Measurements from ENCODE around the gene DALRD3.

The DALRD3 gene

DNA sequence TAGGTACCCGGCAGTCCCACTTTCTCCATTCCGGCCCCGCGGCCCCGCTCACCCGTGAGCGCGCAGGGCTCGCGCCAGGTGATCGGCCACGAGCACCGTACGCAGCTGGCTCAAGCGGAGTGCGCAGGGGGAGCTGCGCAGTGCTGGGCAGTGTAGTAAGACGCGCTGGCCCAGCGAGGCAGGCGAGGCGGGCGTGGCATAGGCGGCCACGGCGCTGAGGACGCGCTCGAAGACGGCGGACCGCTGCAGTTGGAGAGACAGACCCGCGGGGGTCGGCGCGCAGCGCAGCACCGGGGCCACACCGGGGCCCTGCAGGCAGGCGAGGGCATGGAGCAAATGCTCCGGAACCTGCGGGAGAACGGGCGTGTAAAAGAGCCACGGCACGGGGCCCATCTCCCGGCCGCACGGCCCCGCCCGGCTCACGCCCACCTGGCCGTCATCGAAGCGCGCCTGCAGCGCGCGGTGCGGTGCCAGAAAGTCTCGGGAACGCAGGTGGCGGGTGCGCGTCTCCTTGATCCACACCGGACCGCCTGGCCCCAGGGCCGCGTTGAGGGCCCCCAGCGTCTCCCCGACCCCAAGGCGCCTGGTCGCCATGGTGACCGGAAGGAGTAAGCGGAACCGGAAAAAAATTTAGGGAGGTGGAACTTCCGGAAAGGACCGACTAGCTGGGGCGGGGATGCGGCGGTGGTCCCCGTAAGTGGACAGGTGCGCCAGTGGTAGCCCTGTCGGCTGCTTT, at the start of gene DALRD3:
Gene DALRD3 (minus strand): TSS at position 610 of the 736 bp plus-strand sequence. CDS start 16 bp downstream, at position 594.
- DNase-seq = peak; percentile 60 to 77

DNA sequence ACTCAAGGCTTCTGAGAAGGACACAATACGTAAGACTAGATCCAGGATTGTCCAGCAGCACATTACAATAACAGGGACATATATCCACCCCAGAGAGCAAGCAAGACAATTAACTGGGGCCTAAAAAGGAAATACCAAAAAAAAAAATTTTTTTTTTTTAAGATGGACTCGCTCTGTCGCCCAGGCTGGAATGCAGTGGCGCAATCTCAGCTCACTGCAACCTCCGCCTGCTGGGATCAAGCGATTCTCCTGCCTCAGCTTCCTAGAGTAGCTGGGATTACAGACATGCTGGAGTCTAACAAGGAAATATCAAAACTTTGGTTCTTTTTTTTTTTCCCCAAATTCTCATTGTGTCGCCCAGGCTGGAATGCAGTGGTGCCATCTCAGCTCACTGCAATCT, 39.6 kb upstream of the DALRD3 start:
- no peak for DNase-seq

DNA sequence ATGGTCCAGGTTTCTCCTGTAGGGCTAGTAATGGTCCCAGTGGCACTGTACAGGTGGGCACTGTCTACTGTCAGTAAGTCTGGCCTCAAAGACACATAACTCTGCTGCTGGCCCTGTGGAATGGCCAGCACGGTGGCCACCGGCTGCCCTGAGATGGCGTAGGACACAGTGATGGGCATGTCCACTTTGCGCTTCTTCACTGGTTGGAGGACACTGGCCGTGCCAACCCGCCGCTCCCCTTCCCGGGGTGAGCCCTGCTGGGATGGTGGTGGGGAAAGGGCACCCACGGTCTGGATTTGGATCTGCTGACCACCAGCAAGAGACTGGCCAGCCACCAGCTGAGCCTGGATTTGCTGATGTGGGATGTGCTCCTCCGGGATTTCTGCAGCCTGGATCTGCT, 38.9 kb upstream of the DALRD3 start:
- DNase-seq = no peak

- no peak for DNase-seq
These were observed 36.0 kb upstream of the DALRD3 start for GRCh38 chr3:49054344-49054862.

- DNase-seq = no peak
These were observed 35.2 kb upstream of the DALRD3 start for GRCh38 chr3:49053543-49053942.

GRCh38 chr3:49035281-49035680, 16.9 kb upstream of the DALRD3 start:
- no peak for DNase-seq

DNA sequence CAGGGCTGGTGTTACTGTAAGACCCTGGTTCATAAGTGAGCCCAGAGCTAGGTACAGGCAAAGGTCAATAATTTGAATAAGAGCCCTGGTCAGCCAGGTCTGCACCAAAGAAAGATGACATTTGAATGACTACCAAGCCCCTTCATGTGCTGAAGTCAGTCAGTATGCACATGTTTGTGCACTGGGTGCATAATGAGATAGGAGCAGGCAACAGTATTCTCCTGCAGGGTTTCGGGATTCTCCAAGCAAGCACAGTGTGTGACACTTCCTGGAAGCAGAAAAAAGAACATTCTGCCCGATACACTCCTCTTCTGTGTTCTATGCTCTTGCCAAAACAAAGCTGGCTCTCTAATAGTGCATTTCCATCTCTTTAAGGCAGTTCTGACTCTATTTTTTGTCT, 16.3 kb upstream of the DALRD3 start:
- DNase-seq = no peak

GRCh38 chr3:49032646-49033304, 14.4 kb upstream of the DALRD3 start:
- no peak for DNase-seq

DNA sequence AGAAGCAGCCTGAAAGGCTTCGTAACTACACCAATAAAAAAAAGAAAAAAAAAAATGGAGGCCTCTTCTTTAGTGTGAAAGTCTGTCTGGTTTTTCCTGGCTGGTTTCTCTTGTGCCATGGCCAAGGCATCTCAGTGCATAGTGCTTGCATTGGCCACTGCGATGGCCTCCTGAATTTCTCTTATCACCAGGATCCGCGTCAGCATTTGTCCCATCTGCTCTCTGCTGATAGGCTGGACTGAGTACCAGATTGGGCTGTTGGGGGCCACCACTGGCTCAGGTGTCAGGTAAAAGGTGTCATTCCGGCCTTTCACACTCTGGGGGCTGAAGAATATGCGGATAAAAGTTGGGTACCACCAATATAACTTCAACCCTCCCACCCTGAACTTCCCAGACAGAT, 11.9 kb upstream of the DALRD3 start:
- no peak for DNase-seq

DNA sequence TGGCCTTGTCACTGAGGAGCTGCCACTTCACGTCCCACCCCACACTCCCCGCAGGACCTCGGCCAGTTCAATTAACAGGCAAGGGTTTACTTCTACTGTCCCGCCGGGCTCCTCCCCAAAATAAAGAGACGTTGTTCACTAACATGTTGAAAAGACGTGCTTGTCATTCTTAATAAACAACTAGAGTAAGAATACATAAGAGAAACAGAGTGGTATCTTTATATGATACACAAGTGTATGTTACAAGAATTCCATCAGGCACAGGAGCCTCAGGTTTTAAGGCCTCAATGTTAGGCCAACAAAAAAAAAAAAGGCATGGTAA, 11.1 kb upstream of the DALRD3 start:
- no peak for DNase-seq

DNA sequence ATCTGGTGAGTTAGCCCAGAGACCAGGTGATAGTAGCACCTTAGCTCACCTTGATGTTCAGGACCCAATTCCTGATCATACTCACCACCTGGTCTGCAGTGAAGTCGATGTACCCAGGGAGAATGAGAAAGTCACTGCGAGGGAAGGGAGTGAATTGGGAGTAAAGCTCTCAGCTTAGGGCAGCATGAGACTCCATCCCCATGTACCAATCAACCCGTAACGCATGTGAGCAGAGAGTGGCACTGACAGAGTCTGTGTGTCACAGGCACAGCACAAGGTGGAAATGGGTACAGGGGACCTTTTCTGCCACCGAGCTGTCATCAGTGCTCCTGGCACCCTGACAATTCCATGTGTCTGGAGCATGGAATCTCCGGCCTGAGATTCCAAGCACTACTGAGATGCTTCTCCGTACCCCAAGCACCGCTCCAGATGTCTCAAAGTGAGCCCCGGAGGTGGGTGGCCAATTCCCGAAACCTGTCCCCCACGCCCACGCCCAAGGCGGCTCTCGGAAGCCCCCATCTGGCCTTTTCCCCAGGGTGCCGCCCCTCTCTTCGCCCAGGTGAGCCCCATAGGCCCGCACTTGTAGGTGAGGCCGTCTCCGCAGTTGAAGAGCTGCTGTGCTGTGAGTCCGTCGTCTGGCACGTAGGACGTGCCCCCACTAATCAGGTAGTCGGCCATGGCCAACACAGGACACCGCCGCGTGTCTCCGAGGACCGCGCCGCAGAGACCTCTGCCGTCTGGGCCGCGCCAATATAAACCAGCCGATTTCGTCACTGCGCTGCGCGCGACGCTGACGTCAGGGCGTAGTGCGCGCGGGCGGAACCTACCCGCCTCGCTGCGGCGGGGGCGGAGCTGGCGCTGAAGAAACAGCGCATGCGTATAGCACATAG, 10.5 kb upstream of the DALRD3 start, which contains the start of gene IMPDH2:
Gene IMPDH2 (minus strand): TSS at position 726 of the 890 bp plus-strand sequence. CDS start 48 bp downstream, at position 678.
- DNase-seq = peak; percentile 83 to 90

DNA sequence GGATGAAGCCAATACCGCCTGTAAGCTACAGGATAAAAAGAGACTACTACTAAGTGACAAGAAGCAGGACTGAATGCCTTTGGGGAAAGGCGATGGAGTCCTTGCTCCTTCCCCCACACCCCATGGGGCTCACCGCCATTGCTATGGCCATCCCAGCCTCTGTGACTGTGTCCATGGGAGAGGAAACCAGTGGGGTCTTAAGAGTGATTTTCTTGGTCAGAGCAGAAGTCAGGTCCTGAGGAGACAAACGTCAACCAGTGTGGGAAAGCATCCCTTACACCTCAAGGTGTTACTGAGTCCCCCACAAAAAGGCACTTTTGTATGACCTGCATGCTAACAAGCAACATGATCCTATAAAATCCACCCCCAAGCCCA, 9.9 kb upstream of the DALRD3 start:
- DNase-seq = no peak

GRCh38 chr3:49027634-49028033, 9.3 kb upstream of the DALRD3 start:
- DNase-seq = no peak

DNA sequence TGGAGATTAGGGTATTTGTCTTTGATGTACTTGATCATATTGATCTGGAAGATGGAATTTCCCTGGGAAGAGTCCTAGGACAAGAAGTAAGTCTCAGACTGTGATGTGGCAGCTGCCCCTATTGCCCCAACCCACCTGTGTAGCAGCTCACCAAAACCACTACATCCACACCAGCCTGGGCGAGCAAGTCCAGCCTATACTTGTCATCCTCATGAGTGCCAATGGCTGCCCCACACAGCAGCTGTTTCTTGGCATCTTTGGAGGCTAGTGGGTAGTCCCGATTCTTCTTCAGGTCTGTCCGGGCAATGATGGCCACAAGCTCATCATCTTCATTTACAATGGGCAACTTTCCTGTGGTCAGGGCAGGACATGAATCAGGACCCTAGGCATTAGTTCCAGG, 8.2 kb upstream of the DALRD3 start:
- no peak for DNase-seq

DNA sequence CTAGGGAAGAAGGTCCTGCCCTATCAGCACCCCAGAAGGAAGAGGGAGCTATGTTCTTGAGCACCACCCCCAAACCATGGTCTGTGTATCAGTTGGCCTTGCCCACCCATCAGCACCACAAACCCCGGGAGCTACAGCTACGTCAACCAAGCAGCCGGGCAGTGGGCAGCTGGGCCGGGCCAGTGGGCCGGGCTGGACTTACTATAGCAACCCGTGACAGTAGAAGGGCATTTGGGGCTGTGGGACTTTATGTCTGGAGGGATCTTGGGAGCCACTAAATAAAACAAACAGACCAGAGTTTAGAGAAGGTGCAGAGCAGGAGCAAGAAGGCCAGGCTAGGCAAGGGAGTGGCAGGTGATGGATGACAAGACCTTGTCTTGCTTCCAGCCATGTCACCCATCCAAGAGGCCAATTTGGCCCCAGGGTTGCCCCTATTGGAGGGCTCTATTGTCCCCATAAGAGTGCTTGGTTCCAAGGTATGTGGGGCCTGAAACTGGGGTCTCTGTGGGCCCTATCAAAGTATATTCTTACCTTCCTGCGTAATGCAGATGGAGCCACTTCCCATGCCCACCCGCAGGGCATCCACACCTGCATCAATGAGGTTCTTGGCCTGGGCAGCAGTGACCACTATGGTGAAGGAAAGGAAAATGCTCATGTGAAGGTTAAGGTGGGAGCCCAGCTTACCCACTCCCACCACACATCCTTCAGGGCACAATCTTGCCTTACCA, 7.6 kb upstream of the DALRD3 start:
- no peak for DNase-seq

- DNase-seq = no peak
These were observed 6.8 kb upstream of the DALRD3 start for GRCh38 chr3:49025005-49025792.

GRCh38 chr3:49024449-49024848, 6.1 kb upstream of the DALRD3 start:
- DNase-seq = no peak

DNA sequence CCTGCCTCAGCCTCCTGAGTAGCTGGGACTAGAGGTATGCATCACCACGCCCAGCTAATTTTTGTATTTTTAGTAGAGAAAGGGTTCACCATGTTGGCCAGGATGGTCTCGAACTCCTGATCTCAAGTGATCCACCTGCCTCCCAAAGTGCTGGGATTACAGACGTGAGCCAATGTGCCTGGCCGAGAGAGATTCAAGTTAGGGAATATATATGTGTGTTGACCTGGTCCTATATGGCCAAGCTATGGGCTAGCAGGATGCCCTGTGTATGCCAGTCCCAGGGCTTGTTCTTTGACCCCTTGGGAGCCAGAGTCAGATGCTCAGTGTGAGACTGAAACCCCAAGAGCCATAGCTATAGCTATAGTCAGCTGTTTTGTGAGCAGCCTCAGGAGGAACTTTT, 5.4 kb upstream of the DALRD3 start:
- DNase-seq = no peak

GRCh38 chr3:49022688-49023171, 4.3 kb upstream of the DALRD3 start:
- no peak for DNase-seq

- DNase-seq = peak; percentile 94 to 98
These were observed 3.7 kb upstream of the DALRD3 start, which contains the start of gene NDUFAF3 for GRCh38 chr3:49021813-49022687. NDUFAF3 (plus strand) TSS chr3:49022121; CDS start chr3:49022145, 24 bp downstream.

Measured in NCI-H2081 (cell line).